ENCODE measurements around the gene NPM3. TPM values are rescaled to one million over a fixed set of nuclear protein-coding genes. Genes with fewer than 3 reads are reported as not detected.

NPM3 gene
- total and polyA plus RNA-seq, 2 of the 13 experiments (the other 11 are each of a cell fraction or from before 2014, with no cell fraction given) = 47.6 to 129 TPM

DNA sequence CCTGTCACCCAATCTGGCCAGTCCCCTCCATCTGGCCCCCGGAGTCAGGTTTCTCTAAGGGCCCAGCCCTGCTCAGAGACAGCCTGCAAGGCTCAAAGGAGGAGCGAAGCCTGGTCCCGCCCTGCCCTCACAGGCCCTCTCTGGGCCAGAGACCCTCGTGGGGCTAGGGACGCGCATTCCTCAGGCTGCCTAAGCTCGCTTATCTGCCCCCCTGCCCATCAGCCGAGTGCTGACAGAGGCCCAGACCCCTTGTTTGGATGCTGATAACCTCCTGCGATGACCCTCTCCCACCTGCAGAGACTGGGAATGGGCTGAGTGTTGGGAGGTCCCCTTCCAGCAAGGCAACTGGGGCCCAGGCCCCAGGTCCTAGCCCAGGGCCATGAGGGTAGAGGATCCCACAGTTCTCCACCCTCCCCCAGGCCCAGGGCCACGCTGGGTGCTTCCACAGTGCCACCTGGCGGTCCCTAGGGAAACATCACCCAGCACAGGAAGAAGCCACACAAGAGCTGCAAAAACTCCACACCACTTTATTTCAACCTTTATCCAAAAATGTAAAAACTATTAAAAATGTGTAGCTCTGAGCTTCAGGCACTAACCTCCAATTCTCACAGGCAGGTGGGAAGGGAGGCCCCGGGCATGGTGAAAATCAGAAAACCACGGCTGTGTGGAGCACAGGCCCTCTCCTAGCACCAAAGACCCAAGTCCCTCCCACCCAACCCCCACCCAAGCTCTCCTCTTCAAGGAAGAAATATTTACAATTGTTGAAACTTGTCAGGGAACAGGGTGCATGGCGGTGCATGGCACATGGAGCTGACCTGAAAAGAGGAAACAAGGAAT lies 2.2 kb downstream of the NPM3 start (continued):
- TF ChIP-seq, protein P1, sequence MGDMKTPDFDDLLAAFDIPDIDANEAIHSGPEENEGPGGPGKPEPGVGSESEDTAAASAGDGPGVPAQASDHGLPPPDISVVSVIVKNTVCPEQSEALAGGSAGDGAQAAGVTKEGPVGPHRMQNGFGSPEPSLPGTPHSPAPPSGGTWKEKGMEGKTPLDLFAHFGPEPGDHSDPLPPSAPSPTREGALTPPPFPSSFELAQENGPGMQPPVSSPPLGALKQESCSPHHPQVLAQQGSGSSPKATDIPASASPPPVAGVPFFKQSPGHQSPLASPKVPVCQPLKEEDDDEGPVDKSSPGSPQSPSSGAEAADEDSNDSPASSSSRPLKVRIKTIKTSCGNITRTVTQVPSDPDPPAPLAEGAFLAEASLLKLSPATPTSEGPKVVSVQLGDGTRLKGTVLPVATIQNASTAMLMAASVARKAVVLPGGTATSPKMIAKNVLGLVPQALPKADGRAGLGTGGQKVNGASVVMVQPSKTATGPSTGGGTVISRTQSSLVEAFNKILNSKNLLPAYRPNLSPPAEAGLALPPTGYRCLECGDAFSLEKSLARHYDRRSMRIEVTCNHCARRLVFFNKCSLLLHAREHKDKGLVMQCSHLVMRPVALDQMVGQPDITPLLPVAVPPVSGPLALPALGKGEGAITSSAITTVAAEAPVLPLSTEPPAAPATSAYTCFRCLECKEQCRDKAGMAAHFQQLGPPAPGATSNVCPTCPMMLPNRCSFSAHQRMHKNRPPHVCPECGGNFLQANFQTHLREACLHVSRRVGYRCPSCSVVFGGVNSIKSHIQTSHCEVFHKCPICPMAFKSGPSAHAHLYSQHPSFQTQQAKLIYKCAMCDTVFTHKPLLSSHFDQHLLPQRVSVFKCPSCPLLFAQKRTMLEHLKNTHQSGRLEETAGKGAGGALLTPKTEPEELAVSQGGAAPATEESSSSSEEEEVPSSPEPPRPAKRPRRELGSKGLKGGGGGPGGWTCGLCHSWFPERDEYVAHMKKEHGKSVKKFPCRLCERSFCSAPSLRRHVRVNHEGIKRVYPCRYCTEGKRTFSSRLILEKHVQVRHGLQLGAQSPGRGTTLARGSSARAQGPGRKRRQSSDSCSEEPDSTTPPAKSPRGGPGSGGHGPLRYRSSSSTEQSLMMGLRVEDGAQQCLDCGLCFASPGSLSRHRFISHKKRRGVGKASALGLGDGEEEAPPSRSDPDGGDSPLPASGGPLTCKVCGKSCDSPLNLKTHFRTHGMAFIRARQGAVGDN (CRISPR knock-in tag; IDR thresholded peaks at IDR 0.05) = peak; percentile 36; the same call in 1 of the 2 replicates
- TF ChIP-seq RXRA (CRISPR knock-in tag; IDR thresholded peaks at IDR 0.05) (0 out of 2 replicates have a peak, but pooled peaks have one; percentile 11), ZNF24 (IDR thresholded peaks at IDR 0.05) (no peak)

DNA sequence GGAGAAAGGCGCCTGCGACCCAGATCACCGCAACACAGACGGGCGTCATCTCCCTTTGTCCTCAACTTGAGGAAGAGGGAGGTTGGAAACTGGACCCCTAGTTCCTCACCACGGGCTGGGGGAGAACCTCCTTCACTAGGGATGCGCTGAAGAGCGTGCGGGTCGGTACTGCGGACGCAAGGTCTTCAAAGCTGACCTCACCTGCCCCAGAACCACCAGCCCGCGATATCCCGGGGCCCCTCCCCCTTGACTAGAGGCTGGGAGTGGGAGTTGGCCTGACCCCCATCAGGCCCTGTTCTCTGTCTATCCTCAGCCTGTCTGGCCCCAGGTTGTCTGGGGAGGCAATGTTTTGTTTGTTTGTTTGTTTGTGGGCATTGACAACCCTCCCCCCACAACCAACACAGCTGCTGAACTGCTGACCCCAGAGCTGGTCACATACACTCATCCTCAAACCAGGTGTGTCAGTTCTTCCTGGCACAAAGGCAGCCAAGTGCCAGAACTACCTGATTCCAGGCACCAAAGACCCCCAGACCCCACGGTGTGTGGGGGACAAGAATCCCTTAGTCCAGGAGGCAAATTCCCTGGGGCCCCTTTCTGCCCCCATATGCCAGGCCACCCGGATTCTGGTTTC lies 2.9 kb downstream of the NPM3 start:
- Histone ChIP-seq H3K79me2 (ENCODE audit: insufficient read depth, low read length) (peaks cover 9% of the 10 kb centered on the region), H3K9ac (ENCODE audit: insufficient read depth, low read depth, low read length) (no peak overlapping the region), H3K36me3 (replicated peaks in 1 of 2; ENCODE audit: control insufficient read depth in 1 of 2, insufficient read depth in 2 of 2, low read length in 2 of 2) (no peaks in the 10 kb centered on the region; a peak in 1 of 5 replicates), H3K4me3 (replicated peaks in 1 of 3; ENCODE audit: insufficient read depth in 1 of 3, low read depth in 2 of 3, low read length in 3 of 3) (no peak overlapping the region), H3K9me3 (ENCODE audit: low read length) (no peaks in the 10 kb centered on the region), H3K4me2 (ENCODE audit: low read depth, low read length) (peak overlapping the region; percentile 75; the same call in 1 of the 2 replicates), H4K20me1 (ENCODE audit: insufficient read depth, low read length) (peaks cover 5% of the 10 kb centered on the region; the same call in 1 of the 2 replicates), H3K27me3 (ENCODE audit: control insufficient read depth in 1 of 2, insufficient read depth in 2 of 2, low read length in 2 of 2) (peaks cover 1 to 5% of the 10 kb centered on the region in 2 experiments; a peak in 3 of 5 replicates), H3K4me1 (ENCODE audit: insufficient read depth, low read length) (peaks cover 58% of the 10 kb centered on the region), H3K27ac (ENCODE audit: extremely low read length, insufficient read depth, low read length) (no peak overlapping the region), H2AFZ (ENCODE audit: low read length) (no peak overlapping the region)
- intact Hi-C loops (cut with micrococcal nuclease; ENCODE audit: unreplicated experiment) (loop anchor here (2.0 kb wide), 1 partner anchor 566 kb away; no protein-coding TSS in a partner anchor), in situ Hi-C loops (cut with HindIII; ENCODE audit: extremely low pct_ligation_motif_present, low pct_unique_long_range_greater_than_20kb) (loop anchor here (5.0 kb wide), 2 partner anchors 178 to 568 kb away; no protein-coding TSS in a partner anchor)
- DNase-seq (ENCODE audit: low spot score) (no peak), ATAC-seq (no peak), FAIRE-seq (no peak)
- no peak for TF ChIP-seq GATAD1 (CRISPR knock-in tag; IDR thresholded peaks at IDR 0.05)
- 0 out of 2 replicates have a peak, but pooled peaks have one; percentile 10 for TF ChIP-seq MYC (CRISPR knock-in tag; IDR thresholded peaks at IDR 0.05; ENCODE audit: borderline replicate concordance)
- WGBS (ENCODE audit: low lambda C conversion rate) = 85% methylated on average over 15 of the region's 17 CpGs
- ChIA-PET CTCF (ENCODE audit: low intra/inter-chr PET ratio, low total read pairs) (interaction anchor here (4.0 kb wide), 1 partner anchor 177 kb away, joined by 28 read pairs; no protein-coding TSS in a partner anchor), POLR2A (interaction anchor here (1.2 to 1.3 kb wide), 2 partner anchors 85 to 178 kb away, joined by 3 read pairs; no protein-coding TSS in a partner anchor)
- BruUV-seq (replicated peaks) = no TSS peak

Measured in HepG2 (cell line).